HEK293 (cell line): Measurements from ENCODE around the gene ATP8A2.
A peak's percentile ranks its signal among the peaks of the same experiment; 100 is the strongest.

ENCODE experiments used
- CTCF ChIA-PET: fragments of 350-600 bp; formaldehyde crosslinking; extraction: SDS; loops from one replicate; lab custom pipeline; 2021; ENCODE audit warnings: antibody characterized with exemption; lab: Yijun Ruan, JAX
- POLR2A ChIA-PET: fragments of 300-600 bp; formaldehyde crosslinking; extraction: SDS; loops from one replicate; lab custom pipeline; 2020; ENCODE audit warnings: antibody characterized with exemption, inconsistent platforms; lab: Yijun Ruan, JAX
- H3K27ac ChIP-seq: fragments of 200-500 bp; sonication (Bioruptor generic); 2 replicates; pipeline ENCODE4 v1.5.1; 2014; ENCODE audit warnings: low read depth, low read length, control low read depth, inconsistent platforms; ENCODE audit errors: extremely low read depth
- H3K36me3 ChIP-seq, 2 experiments: fragments of 200-500 bp in 1 of 2; sonication (Bioruptor generic) in 1 of 2; 1 replicate in 1 of 2; 2 replicates in 1 of 2; pipeline ENCODE4 v1.5.1; 2014 to 2017; ENCODE audit warnings: inconsistent platforms in 2 of 2, low read length in 2 of 2; ENCODE audit not compliant: control insufficient read depth in 2 of 2, insufficient read depth in 1 of 2
- H3K4me1 ChIP-seq: fragments of 200-500 bp; sonication (Bioruptor generic); 2 replicates; pipeline ENCODE4 v1.5.1; 2014; ENCODE audit warnings: mild to moderate bottlenecking, low read length, inconsistent platforms; ENCODE audit not compliant: control insufficient read depth, insufficient read depth
- H3K4me3 ChIP-seq: 2 replicates; pipeline ENCODE4 v1.5.1; 2011; ENCODE audit warnings: low read depth, mild to moderate bottlenecking, control low read depth, low read length, moderate library complexity
- H3K9me3 ChIP-seq: fragments of 200-500 bp; sonication (Bioruptor generic); 2 replicates; pipeline ENCODE4 v1.5.1; 2014; ENCODE audit warnings: low read depth, low read length, inconsistent platforms; ENCODE audit not compliant: control insufficient read depth, insufficient read depth
- GLI4 ChIP-seq: fragments of 450-650 bp; formaldehyde crosslinking; IDR thresholded peaks from 2 replicates; pipeline ENCODE4 v1.5.1; 2016; ENCODE audit warnings: missing biosample characterization, missing genetic modification characterization
- PATZ1 ChIP-seq: fragments of 450-650 bp; formaldehyde crosslinking; IDR thresholded peaks from 2 replicates; pipeline ENCODE4 v1.5.1; 2016; ENCODE audit warnings: missing biosample characterization, missing genetic modification characterization
- ZBTB20 ChIP-seq: fragments of 450-650 bp; formaldehyde crosslinking; IDR thresholded peaks from 2 replicates; pipeline ENCODE4 v1.5.1; 2016; ENCODE audit warnings: missing biosample characterization, missing genetic modification characterization
- ZNF2 ChIP-seq: fragments of 450-650 bp; formaldehyde crosslinking; IDR thresholded peaks from 2 replicates; pipeline ENCODE4 v1.5.1; 2016; ENCODE audit warnings: missing biosample characterization, missing genetic modification characterization
- ZNF280C ChIP-seq: fragments of 450-650 bp; formaldehyde crosslinking; IDR thresholded peaks from 2 replicates; pipeline ENCODE4 v1.5.1; 2016; ENCODE audit warnings: missing biosample characterization, missing genetic modification characterization
- ZNF292 ChIP-seq: fragments of 450-650 bp; formaldehyde crosslinking; IDR thresholded peaks from 2 replicates; pipeline ENCODE4 v1.5.1; 2016; ENCODE audit warnings: low read depth, missing biosample characterization, missing genetic modification characterization, borderline replicate concordance
- ZNF311 ChIP-seq: fragments of 450-650 bp; formaldehyde crosslinking; IDR thresholded peaks from 2 replicates; pipeline ENCODE4 v1.5.1; 2017; ENCODE audit warnings: missing biosample characterization, missing genetic modification characterization, borderline replicate concordance
- ZNF335 ChIP-seq: fragments of 450-650 bp; formaldehyde crosslinking; conservative IDR thresholded peaks from 2 replicates; pipeline ENCODE4 v1.5.1; 2016; ENCODE audit warnings: missing biosample characterization, missing genetic modification characterization
- ZNF341 ChIP-seq: fragments of 450-650 bp; formaldehyde crosslinking; IDR thresholded peaks from 2 replicates; pipeline ENCODE4; 2016; ENCODE audit warnings: low read depth, missing biosample characterization, missing genetic modification characterization
- ZNF354C ChIP-seq: fragments of 450-650 bp; formaldehyde crosslinking; IDR thresholded peaks from 2 replicates; pipeline ENCODE4 v1.5.1; 2016; ENCODE audit warnings: missing biosample characterization, missing genetic modification characterization, low read depth, borderline replicate concordance
- ZNF398 ChIP-seq: fragments of 450-650 bp; formaldehyde crosslinking; IDR thresholded peaks from 2 replicates; pipeline ENCODE4 v1.5.1; 2017; ENCODE audit warnings: missing biosample characterization, missing genetic modification characterization
- ZNF510 ChIP-seq: fragments of 450-650 bp; formaldehyde crosslinking; IDR thresholded peaks from 2 replicates; pipeline ENCODE4 v1.5.1; 2018; ENCODE audit warnings: mild to moderate bottlenecking, missing genetic modification characterization, missing biosample characterization; ENCODE audit not compliant: insufficient replicate concordance
- ZNF596 ChIP-seq: fragments of 450-650 bp; IDR thresholded peaks from 2 replicates; pipeline ENCODE4 v1.5.0; 2018; ENCODE audit warnings: missing biosample characterization, mild to moderate bottlenecking, missing genetic modification characterization, moderate library complexity
- ZNF701 ChIP-seq: fragments of 450-650 bp; formaldehyde crosslinking; IDR thresholded peaks from 2 replicates; pipeline ENCODE4 v1.5.1; 2016; ENCODE audit warnings: missing biosample characterization, missing genetic modification characterization
- ZNF785 ChIP-seq: fragments of 450-650 bp; formaldehyde crosslinking; IDR thresholded peaks from 2 replicates; pipeline ENCODE4 v1.5.1; 2016; ENCODE audit warnings: missing biosample characterization, missing genetic modification characterization
- ZNF791 ChIP-seq: fragments of 450-650 bp; formaldehyde crosslinking; IDR thresholded peaks from 2 replicates; pipeline ENCODE4 v1.5.1; 2016; ENCODE audit warnings: missing biosample characterization, missing genetic modification characterization
- TF ChIP-seq, protein P1 (sequence below): fragments of 450-650 bp; formaldehyde crosslinking; IDR thresholded peaks from 2 replicates; pipeline ENCODE4 v1.5.1; 2016; ENCODE audit warnings: missing biosample characterization, missing genetic modification characterization
- TF ChIP-seq, protein P2 (sequence below): fragments of 450-650 bp; formaldehyde crosslinking; IDR thresholded peaks from 2 replicates; pipeline ENCODE4 v1.5.1; 2016; ENCODE audit warnings: missing biosample characterization, missing genetic modification characterization
- TF ChIP-seq, protein P3 (sequence below): fragments of 450-650 bp; formaldehyde crosslinking; IDR thresholded peaks from 2 replicates; pipeline ENCODE4 v1.5.1; 2016; ENCODE audit warnings: missing biosample characterization, missing genetic modification characterization

ATP8A2 gene

GRCh38 chr13:25493931-25494640 is 122.3 kb downstream of the ATP8A2 start:
- Histone ChIP-seq H3K9me3 (no peaks in the 10 kb centered on the region), H3K27ac (no peak overlapping the region), H3K4me1 (no peaks in the 10 kb centered on the region), H3K4me3 (no peak overlapping the region), H3K36me3 (no peaks in the 10 kb centered on the region)
- ChIA-PET CTCF (interaction anchor here (0.9 kb wide), 1 partner anchor 22 kb away, joined by 4 read pairs; no protein-coding TSS in a partner anchor), POLR2A (no interaction called here)
- TF ChIP-seq ZNF311 (no peak), ZNF341 (tag by site-specific recombination) (0 out of 2 replicates have a peak, but pooled peaks have one; percentile 22), ZNF596 (tag by site-specific recombination) (no peak)
- TF ChIP-seq, protein P1, sequence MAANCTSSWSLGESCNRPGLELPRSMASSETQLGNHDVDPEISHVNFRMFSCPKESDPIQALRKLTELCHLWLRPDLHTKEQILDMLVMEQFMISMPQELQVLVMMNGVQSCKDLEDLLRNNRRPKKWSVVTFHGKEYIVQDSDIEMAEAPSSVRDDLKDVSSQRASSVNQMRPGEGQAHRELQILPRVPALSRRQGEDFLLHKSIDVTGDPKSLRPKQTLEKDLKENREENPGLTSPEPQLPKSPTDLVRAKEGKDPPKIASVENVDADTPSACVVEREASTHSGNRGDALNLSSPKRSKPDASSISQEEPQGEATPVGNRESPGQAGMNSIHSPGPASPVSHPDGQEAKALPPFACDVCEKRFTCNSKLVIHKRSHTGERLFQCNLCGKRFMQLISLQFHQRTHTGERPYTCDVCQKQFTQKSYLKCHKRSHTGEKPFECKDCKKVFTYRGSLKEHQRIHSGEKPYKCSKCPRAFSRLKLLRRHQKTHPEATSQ (tag by site-specific recombination): no peak
- TF ChIP-seq, protein P2, sequence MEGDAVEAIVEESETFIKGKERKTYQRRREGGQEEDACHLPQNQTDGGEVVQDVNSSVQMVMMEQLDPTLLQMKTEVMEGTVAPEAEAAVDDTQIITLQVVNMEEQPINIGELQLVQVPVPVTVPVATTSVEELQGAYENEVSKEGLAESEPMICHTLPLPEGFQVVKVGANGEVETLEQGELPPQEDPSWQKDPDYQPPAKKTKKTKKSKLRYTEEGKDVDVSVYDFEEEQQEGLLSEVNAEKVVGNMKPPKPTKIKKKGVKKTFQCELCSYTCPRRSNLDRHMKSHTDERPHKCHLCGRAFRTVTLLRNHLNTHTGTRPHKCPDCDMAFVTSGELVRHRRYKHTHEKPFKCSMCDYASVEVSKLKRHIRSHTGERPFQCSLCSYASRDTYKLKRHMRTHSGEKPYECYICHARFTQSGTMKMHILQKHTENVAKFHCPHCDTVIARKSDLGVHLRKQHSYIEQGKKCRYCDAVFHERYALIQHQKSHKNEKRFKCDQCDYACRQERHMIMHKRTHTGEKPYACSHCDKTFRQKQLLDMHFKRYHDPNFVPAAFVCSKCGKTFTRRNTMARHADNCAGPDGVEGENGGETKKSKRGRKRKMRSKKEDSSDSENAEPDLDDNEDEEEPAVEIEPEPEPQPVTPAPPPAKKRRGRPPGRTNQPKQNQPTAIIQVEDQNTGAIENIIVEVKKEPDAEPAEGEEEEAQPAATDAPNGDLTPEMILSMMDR (tag by site-specific recombination): no peak
- TF ChIP-seq, protein P3, sequence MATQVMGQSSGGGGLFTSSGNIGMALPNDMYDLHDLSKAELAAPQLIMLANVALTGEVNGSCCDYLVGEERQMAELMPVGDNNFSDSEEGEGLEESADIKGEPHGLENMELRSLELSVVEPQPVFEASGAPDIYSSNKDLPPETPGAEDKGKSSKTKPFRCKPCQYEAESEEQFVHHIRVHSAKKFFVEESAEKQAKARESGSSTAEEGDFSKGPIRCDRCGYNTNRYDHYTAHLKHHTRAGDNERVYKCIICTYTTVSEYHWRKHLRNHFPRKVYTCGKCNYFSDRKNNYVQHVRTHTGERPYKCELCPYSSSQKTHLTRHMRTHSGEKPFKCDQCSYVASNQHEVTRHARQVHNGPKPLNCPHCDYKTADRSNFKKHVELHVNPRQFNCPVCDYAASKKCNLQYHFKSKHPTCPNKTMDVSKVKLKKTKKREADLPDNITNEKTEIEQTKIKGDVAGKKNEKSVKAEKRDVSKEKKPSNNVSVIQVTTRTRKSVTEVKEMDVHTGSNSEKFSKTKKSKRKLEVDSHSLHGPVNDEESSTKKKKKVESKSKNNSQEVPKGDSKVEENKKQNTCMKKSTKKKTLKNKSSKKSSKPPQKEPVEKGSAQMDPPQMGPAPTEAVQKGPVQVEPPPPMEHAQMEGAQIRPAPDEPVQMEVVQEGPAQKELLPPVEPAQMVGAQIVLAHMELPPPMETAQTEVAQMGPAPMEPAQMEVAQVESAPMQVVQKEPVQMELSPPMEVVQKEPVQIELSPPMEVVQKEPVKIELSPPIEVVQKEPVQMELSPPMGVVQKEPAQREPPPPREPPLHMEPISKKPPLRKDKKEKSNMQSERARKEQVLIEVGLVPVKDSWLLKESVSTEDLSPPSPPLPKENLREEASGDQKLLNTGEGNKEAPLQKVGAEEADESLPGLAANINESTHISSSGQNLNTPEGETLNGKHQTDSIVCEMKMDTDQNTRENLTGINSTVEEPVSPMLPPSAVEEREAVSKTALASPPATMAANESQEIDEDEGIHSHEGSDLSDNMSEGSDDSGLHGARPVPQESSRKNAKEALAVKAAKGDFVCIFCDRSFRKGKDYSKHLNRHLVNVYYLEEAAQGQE: peak; percentile 95

GRCh38 chr13:25494698-25495411 is 123.1 kb downstream of the ATP8A2 start:
- Histone ChIP-seq H3K4me1 (no peaks in the 10 kb centered on the region), H3K9me3 (no peaks in the 10 kb centered on the region), H3K4me3 (no peak overlapping the region), H3K36me3 (no peaks in the 10 kb centered on the region), H3K27ac (no peak overlapping the region)
- ChIA-PET POLR2A (no interaction called here), CTCF (interaction anchor here (0.9 kb wide), 1 partner anchor 23 kb away, joined by 4 read pairs; no protein-coding TSS in a partner anchor)
- no peak for TF ChIP-seq ZNF398 (tag by site-specific recombination)
- no peak for TF ChIP-seq ZNF785 (tag by site-specific recombination)
- TF ChIP-seq ZNF292 (tag by site-specific recombination): no peak
- no peak for TF ChIP-seq ZBTB20 (tag by site-specific recombination)
- TF ChIP-seq ZNF791 (tag by site-specific recombination): no peak
- TF ChIP-seq ZNF2 (tag by site-specific recombination): no peak
- TF ChIP-seq ZNF280C: no peak
- TF ChIP-seq GLI4 (tag by site-specific recombination): no peak
- no peak for TF ChIP-seq ZNF354C (tag by site-specific recombination)
- no peak for TF ChIP-seq ZNF335 (tag by site-specific recombination)
- TF ChIP-seq ZNF596 (tag by site-specific recombination): no peak
- no peak for TF ChIP-seq ZNF510
- no peak for TF ChIP-seq PATZ1 (tag by site-specific recombination)
- TF ChIP-seq ZNF701 (tag by site-specific recombination): no peak
